Stromal cell of bone marrow (primary cell): Measurements from ENCODE around the gene TAF11L8.
"Not testable (repeated sequence)": the region's sequence is repeated elsewhere in the genome, so short reads cannot be mapped to it uniquely, and the experiment has no call there.

Source experiments
- DNase-seq: peaks from one replicate; pipeline ENCODE4 v3.0.0-alpha.2; 2012; ENCODE audit warnings: low read depth

The TAF11L8 gene

DNA sequence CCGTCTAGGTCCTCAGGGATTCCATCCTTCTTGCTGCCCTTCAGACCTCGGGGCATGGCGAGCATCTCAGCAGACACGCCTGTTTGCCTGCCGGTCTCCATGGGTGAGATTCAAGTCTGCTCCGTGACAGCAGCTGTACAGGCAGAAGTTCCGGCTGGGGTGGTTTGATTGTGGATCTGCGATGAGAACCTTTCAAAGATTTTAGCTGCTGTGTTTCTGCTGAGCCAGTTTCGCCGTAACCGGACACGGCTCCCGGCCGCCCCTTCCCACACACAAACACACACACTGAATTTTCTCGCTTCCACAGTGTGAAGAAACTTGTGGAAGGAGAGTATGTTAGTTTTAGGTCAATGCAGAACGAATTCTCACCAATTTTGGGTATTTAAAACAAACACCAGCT, at the start of gene TAF11L8:
TAF11L8 (minus strand) TSS at position 101 of the 400 bp plus-strand sequence.
- DNase-seq = not testable (repeated sequence)

GRCh38 chr5:17634160-17634559, 43.4 kb upstream of the TAF11L8 start, which contains the start of gene TAF11L14:
Gene TAF11L14, plus strand, starts transcription at chr5:17634460.
- no peak for DNase-seq

GRCh38 chr5:17631788-17632187, 41.0 kb upstream of the TAF11L8 start, which contains the start of gene TAF11L13:
Gene TAF11L13, plus strand, starts transcription at chr5:17632088.
- not testable (repeated sequence) for DNase-seq

GRCh38 chr5:17625686-17626085, 34.9 kb upstream of the TAF11L8 start:
- DNase-seq = no peak

DNA sequence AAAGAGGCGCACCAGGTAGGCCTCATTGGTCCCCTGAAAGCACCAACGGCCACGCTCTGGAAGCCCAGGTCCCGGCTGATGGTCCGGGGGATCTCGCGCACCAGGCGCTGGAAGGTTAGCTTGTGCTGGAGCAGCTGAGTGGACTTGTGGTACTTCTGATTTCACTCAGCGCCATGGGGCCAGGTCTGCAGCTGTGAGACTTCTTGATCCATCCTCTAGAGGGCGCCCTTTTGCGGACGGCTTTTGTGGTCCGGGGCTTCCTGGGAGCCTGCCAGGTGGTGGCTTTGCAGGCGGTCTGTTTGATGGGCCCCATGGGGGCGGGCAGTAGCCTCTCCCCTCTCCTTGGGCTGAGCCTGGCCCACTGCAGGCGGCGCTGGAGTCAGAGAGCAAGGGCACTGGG, 29.9 kb upstream of the TAF11L8 start:
- DNase-seq = no peak

DNA sequence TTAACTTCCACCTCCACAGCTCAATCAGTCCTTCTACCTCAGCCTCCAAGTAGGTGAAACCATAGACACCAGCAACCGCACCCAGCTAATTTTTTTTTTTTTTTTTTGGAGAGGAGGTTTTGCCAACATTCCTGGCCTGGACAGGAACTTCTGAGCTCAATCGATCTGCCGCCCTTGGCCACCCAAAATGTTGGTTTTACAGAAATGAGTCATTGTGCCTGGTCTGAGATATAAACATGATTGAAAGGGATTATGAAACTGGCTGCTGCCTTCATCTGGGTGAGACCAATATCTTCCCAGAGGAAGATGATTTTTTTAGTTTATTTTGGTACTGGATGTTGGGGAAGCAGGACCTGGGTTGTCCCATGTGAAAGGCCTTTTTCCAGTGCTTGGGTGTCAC, 28.6 kb upstream of the TAF11L8 start:
- DNase-seq = peak; percentile 1

GRCh38 chr5:17614872-17615605, 24.3 kb upstream of the TAF11L8 start:
- no peak for DNase-seq

- not testable (repeated sequence) for DNase-seq
These were observed 19.3 kb upstream of the TAF11L8 start, which contains the start of gene TAF11L12 for GRCh38 chr5:17610092-17610491. Gene TAF11L12, plus strand, starts transcription at chr5:17610392.

GRCh38 chr5:17607461-17607860, 16.7 kb upstream of the TAF11L8 start:
- not testable (repeated sequence) for DNase-seq

DNA sequence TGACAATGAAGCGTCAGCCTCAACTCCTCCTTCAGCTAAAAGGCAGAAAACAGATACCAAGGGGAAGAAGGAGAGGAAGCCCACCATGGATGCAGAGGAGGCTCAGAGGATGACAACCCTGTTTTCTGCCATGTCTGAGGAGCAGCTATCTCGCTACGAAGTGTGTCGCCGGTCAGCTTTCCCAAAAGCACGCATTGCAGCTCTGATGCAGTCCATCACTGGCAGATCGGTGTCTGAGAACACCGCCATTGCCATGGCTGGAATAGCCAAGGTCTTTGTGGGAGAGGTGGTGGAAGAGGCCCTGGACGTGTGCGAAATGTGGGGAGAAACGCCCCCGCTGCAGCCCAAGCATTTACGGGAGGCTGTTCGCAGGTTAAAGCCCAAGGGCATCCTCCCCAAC, 14.2 kb upstream of the TAF11L8 start:
- no peak for DNase-seq

DNA sequence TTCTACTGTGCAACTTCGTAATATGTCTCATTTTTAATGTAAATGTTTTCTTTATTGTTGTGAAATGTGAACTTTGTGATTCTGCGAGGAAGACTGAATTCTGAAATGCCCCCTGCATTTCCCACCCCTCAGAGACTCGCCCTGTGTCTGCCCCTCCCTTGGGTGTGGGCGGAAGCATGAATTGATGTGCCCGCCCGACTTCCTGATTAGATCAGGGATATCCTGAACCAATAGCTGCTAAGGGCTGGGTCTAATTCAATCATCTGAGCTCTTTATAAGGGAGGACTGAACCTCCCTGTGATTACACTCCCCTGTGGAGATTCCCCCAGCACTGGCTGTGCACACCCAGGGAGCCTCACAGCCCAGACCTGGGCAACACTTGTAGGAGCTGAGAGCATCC, 13.1 kb upstream of the TAF11L8 start, which contains the start of gene TAF11L11:
TAF11L11 (plus strand) TSS at position 304 of the 400 bp plus-strand sequence.
- DNase-seq = not testable (repeated sequence)

DNA sequence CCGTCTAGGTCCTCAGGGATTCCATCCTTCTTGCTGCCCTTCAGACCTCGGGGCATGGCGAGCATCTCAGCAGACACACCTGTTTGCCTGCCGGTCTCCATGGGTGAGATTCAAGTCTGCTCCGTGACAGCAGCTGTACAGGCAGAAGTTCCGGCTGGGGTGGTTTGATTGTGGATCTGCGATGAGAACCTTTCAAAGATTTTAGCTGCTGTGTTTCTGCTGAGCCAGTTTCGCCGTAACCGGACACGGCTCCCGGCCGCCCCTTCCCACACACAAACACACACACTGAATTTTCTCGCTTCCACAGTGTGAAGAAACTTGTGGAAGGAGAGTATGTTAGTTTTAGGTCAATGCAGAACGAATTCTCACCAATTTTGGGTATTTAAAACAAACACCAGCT, 7.0 kb upstream of the TAF11L8 start, which contains the start of gene TAF11L10:
TAF11L10 (minus strand) TSS at position 101 of the 400 bp plus-strand sequence.
- DNase-seq = not testable (repeated sequence)

- not testable (repeated sequence) for DNase-seq
These were observed 3.5 kb upstream of the TAF11L8 start, which contains the start of gene TAF11L9 for GRCh38 chr5:17594255-17594654. Gene TAF11L9, minus strand, starts transcription at chr5:17594394.

- not testable (repeated sequence) for DNase-seq
These were observed 5.1 kb downstream of the TAF11L8 start, which contains the start of gene TAF11L7 for GRCh38 chr5:17585658-17586057. Gene TAF11L7, minus strand, starts transcription at chr5:17585758.
